Measurements from ENCODE around the gene BRCC3.

Gene BRCC3

DNA sequence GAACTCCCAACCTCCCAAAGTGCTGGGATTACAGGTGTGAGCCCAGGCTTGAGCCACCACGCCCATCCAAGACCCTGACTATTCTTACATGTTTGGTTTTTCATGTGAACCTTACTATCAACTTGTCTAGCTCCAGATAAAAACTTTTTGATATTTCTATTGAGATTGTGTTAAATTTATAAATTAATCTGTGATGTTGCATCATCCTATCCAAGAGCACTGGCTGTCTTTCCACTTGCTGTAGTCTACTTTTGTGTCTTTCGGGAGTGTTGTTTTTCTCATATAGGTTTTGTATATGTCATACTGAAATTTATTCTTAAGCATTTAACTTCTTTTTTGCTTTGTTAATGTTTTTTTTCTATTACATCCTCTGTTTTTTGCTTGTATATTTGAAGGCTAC, 34.6 kb downstream of the BRCC3 start:
- no peak for DNase-seq (ENCODE audit: low read depth in 1 of 2, low spot score in 1 of 2)
- Histone ChIP-seq H3K4me3 (replicated peaks; ENCODE audit: insufficient read depth, low read length) (no peak overlapping the region), H3K27me3 (ENCODE audit: insufficient read depth, poor library complexity, severe bottlenecking) (no peaks in the 10 kb centered on the region), H3K27ac (replicated peaks) (no peak overlapping the region)
- TF ChIP-seq, protein P1, sequence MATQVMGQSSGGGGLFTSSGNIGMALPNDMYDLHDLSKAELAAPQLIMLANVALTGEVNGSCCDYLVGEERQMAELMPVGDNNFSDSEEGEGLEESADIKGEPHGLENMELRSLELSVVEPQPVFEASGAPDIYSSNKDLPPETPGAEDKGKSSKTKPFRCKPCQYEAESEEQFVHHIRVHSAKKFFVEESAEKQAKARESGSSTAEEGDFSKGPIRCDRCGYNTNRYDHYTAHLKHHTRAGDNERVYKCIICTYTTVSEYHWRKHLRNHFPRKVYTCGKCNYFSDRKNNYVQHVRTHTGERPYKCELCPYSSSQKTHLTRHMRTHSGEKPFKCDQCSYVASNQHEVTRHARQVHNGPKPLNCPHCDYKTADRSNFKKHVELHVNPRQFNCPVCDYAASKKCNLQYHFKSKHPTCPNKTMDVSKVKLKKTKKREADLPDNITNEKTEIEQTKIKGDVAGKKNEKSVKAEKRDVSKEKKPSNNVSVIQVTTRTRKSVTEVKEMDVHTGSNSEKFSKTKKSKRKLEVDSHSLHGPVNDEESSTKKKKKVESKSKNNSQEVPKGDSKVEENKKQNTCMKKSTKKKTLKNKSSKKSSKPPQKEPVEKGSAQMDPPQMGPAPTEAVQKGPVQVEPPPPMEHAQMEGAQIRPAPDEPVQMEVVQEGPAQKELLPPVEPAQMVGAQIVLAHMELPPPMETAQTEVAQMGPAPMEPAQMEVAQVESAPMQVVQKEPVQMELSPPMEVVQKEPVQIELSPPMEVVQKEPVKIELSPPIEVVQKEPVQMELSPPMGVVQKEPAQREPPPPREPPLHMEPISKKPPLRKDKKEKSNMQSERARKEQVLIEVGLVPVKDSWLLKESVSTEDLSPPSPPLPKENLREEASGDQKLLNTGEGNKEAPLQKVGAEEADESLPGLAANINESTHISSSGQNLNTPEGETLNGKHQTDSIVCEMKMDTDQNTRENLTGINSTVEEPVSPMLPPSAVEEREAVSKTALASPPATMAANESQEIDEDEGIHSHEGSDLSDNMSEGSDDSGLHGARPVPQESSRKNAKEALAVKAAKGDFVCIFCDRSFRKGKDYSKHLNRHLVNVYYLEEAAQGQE (IDR thresholded peaks at IDR 0.05; ENCODE audit: insufficient replicate concordance, low read depth) = no peak
- TF ChIP-seq POLR2AphosphoS5 (IDR thresholded peaks at IDR 0.05; ENCODE audit: low read depth) (no peak), GABPA (IDR thresholded peaks at IDR 0.05; ENCODE audit: low read depth) (no peak), SPI1 (IDR thresholded peaks at IDR 0.05; ENCODE audit: borderline replicate concordance, low read depth) (no peak)
- TF ChIP-seq, protein P2, sequence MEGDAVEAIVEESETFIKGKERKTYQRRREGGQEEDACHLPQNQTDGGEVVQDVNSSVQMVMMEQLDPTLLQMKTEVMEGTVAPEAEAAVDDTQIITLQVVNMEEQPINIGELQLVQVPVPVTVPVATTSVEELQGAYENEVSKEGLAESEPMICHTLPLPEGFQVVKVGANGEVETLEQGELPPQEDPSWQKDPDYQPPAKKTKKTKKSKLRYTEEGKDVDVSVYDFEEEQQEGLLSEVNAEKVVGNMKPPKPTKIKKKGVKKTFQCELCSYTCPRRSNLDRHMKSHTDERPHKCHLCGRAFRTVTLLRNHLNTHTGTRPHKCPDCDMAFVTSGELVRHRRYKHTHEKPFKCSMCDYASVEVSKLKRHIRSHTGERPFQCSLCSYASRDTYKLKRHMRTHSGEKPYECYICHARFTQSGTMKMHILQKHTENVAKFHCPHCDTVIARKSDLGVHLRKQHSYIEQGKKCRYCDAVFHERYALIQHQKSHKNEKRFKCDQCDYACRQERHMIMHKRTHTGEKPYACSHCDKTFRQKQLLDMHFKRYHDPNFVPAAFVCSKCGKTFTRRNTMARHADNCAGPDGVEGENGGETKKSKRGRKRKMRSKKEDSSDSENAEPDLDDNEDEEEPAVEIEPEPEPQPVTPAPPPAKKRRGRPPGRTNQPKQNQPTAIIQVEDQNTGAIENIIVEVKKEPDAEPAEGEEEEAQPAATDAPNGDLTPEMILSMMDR (IDR thresholded peaks at IDR 0.05; ENCODE audit: insufficient read depth, low read length) = no peak

DNA sequence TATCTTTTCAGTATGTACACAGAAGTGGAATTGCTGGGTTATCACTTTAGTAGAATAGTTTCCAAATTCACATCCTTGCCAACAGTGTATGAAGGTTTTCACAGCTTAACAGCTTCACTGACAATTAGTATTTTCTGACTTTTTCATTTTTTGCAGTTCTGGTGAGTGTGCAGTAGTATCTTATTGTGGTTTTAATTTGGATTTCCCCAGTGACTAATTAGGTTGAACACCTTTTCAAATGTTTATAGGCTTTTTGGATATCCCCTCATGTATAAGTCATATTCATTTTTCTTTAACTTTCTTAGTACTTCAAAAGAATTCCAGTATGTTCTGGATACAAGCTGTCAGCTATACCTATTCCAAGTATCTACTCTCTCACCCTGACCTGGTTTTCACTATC, 37.1 kb downstream of the BRCC3 start:
- no peak for DNase-seq (ENCODE audit: low read depth in 1 of 2, low spot score in 1 of 2)
- TF ChIP-seq, protein P1 (IDR thresholded peaks at IDR 0.05; ENCODE audit: insufficient replicate concordance, low read depth) = no peak
- TF ChIP-seq SPI1 (IDR thresholded peaks at IDR 0.05; ENCODE audit: borderline replicate concordance, low read depth) (no peak), GABPA (IDR thresholded peaks at IDR 0.05; ENCODE audit: low read depth) (no peak)
- Histone ChIP-seq H3K27me3 (ENCODE audit: insufficient read depth, poor library complexity, severe bottlenecking) (no peaks in the 10 kb centered on the region), H3K27ac (replicated peaks) (no peak overlapping the region), H3K4me3 (replicated peaks; ENCODE audit: insufficient read depth, low read length) (no peak overlapping the region)

DNA sequence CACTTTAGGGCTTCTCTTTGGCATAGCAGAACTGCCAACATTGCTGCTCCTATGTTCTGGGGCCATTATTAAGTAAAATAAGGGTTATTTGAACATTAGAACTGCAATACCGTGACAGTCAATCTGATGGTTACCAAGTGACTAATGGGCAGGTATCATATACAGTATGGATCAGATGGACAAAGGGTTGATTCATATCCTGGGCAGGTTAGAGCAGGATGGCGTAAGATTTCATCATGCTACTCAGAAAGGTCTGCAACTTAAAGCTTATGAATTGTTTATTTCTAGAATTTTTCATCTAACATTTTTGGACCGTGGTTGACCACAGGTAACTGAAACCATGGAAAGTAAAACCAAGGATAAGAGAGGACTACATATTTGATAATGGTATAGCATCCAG, 40.9 kb downstream of the BRCC3 start:
- no peak overlapping the region for H3K4me3 ChIP-seq (replicated peaks; ENCODE audit: insufficient read depth, low read length)
- no peak overlapping the region for H3K27ac ChIP-seq (replicated peaks)
- DNase-seq (ENCODE audit: low read depth in 1 of 2, low spot score in 1 of 2) = no peak
- no peak for TF ChIP-seq GABPA (IDR thresholded peaks at IDR 0.05; ENCODE audit: low read depth)
- no peak for TF ChIP-seq SPI1 (IDR thresholded peaks at IDR 0.05; ENCODE audit: borderline replicate concordance, low read depth)
- no peak for TF ChIP-seq POLR2AphosphoS5 (IDR thresholded peaks at IDR 0.05; ENCODE audit: low read depth)
- TF ChIP-seq, protein P1 (IDR thresholded peaks at IDR 0.05; ENCODE audit: insufficient replicate concordance, low read depth) = no peak
- TF ChIP-seq, protein P2 (IDR thresholded peaks at IDR 0.05; ENCODE audit: insufficient read depth, low read length) = no peak
- H3K27me3 ChIP-seq (ENCODE audit: insufficient read depth, poor library complexity, severe bottlenecking) = no peaks in the 10 kb centered on the region

All from HL-60 (cell line).